SK-N-SH (cell line): ENCODE data around the gene PRDM8. TPM values are rescaled to one million over a fixed set of nuclear protein-coding genes. Genes with fewer than 3 reads are reported as not detected.

Source experiments
- CTCF ChIA-PET: fragments of 300-600, 350-600 bp; formaldehyde crosslinking; extraction: SDS; loops from one replicate; lab custom pipeline; 2021; lab: Yijun Ruan, JAX
- POLR2A ChIA-PET: fragments of 350-600 bp; sonication (Branson Sonifier 250); formaldehyde crosslinking; extraction: SDS; loops from one replicate; lab custom pipeline; 2020; ENCODE audit warnings: antibody characterized with exemption, inconsistent platforms; lab: Yijun Ruan, JAX
- DNase-seq: peaks from one replicate; pipeline ENCODE4 v3.0.0; 2012
- H2AFZ ChIP-seq: fragments of 200-600 bp; sonication (generic); 2 replicates; pipeline ENCODE4 v1.8.1; 2016; ENCODE audit warnings: antibody characterized with exemption, mild to moderate bottlenecking, low read depth
- H3F3A ChIP-seq: fragments of 200-600 bp; sonication (generic); replicated peaks from 2 replicates; pipeline ENCODE3; 2016; ENCODE audit warnings: antibody characterized with exemption, mild to moderate bottlenecking; ENCODE audit not compliant: insufficient read depth
- H3K27ac ChIP-seq, 2 experiments: fragments of 200-500 bp in 1 of 2; fragments of 200-600 bp in 1 of 2; sonication (Bioruptor generic) in 1 of 2; sonication (generic), shearing (Covaris generic) in 1 of 2; 2 replicates each; pipeline versions ENCODE4 v1.5.1 to v1.6.1; 2014 to 2016; ENCODE audit warnings: low read depth in 2 of 2, inconsistent platforms in 1 of 2, low read length in 1 of 2, mild to moderate bottlenecking in 1 of 2, mixed read lengths in 1 of 2
- H3K27me3 ChIP-seq: fragments of 200-600 bp; sonication (generic), shearing (Covaris generic); 2 replicates; pipeline ENCODE4 v1.6.1; 2016; ENCODE audit warnings: mixed run types; ENCODE audit not compliant: insufficient read depth
- H3K36me3 ChIP-seq, 2 experiments: fragments of 200-500 bp in 1 of 2; fragments of 200-600 bp in 1 of 2; sonication (Bioruptor generic) in 1 of 2; sonication (generic) in 1 of 2; replicated peaks in 1 of 2; 2 replicates each; pipeline versions ENCODE3 to v1.5.1; 2014 to 2016; ENCODE audit warnings: low read length in 1 of 2, mild to moderate bottlenecking in 1 of 2; ENCODE audit not compliant: insufficient read depth in 2 of 2, control insufficient read depth in 1 of 2
- H3K4me1 ChIP-seq, 2 experiments: fragments of 200-500 bp in 1 of 2; fragments of 200-600 bp in 1 of 2; sonication (Bioruptor generic) in 1 of 2; sonication (generic), shearing (Covaris generic) in 1 of 2; 2 replicates each; pipeline versions ENCODE4 v1.5.1 to v1.6.1; 2014 to 2016; ENCODE audit warnings: low read depth in 1 of 2, low read length in 1 of 2, mixed run types in 1 of 2; ENCODE audit not compliant: insufficient read depth in 2 of 2, control insufficient read depth in 1 of 2
- H3K4me2 ChIP-seq: fragments of 200-600 bp; sonication (generic), shearing (Covaris generic); 2 replicates; pipeline ENCODE4 v1.6.1; 2017; ENCODE audit warnings: mixed run types
- H3K4me3 ChIP-seq, 2 experiments: fragments of 200-500 bp in 1 of 2; fragments of 200-600 bp in 1 of 2; sonication (Bioruptor generic) in 1 of 2; sonication (generic), shearing (Covaris generic) in 1 of 2; 2 replicates each; pipeline versions ENCODE4 v1.5.1 to v1.8.1; 2014 to 2016; ENCODE audit warnings: low read depth in 2 of 2, inconsistent platforms in 1 of 2, low read length in 1 of 2, mild to moderate bottlenecking in 1 of 2, mixed read lengths in 1 of 2, moderate library complexity in 1 of 2
- H3K79me2 ChIP-seq: fragments of 200-600 bp; sonication (generic); 2 replicates; pipeline ENCODE4 v1.8.1; 2017; ENCODE audit warnings: mild to moderate bottlenecking; ENCODE audit not compliant: insufficient read depth
- H3K9ac ChIP-seq: fragments of 200-600 bp; sonication (generic); 2 replicates; pipeline ENCODE4 v1.6.1; 2017; ENCODE audit warnings: mixed run types
- H3K9me2 ChIP-seq: fragments of 200-600 bp; sonication (generic); 2 replicates; pipeline ENCODE4 v1.6.1; 2017; ENCODE audit warnings: mixed run types
- H3K9me3 ChIP-seq: fragments of 200-600 bp; sonication (generic); 2 replicates; pipeline ENCODE4 v1.6.1; 2017; ENCODE audit warnings: mixed run types, mild to moderate bottlenecking, moderate library complexity
- H4K20me1 ChIP-seq: fragments of 200-600 bp; sonication (generic); 2 replicates; pipeline ENCODE4 v1.6.1; 2017; ENCODE audit warnings: mild to moderate bottlenecking, mixed run types; ENCODE audit not compliant: insufficient read depth
- CTCF ChIP-seq: fragments of 200-600 bp; sonication (generic); IDR thresholded peaks from 2 replicates; pipeline ENCODE4 v1.6.1; 2017; ENCODE audit warnings: antibody characterized with exemption, mild to moderate bottlenecking, moderate library complexity
- ELF1 ChIP-seq: IDR thresholded peaks from 2 replicates; pipeline ENCODE4 v1.4.0; 2012
- FOSL2 ChIP-seq: IDR thresholded peaks from 2 replicates; pipeline ENCODE4 v1.4.0; 2012; ENCODE audit warnings: low read depth, mild to moderate bottlenecking, moderate library complexity, borderline replicate concordance
- FOXJ3 ChIP-seq: sonication (generic); formaldehyde crosslinking; IDR thresholded peaks from 2 replicates; pipeline ENCODE4 v1.5.1; 2020; ENCODE audit warnings: mild to moderate bottlenecking, missing genetic modification reagents
- GABPA ChIP-seq: IDR thresholded peaks from 2 replicates; pipeline ENCODE4 v1.4.0; 2012; ENCODE audit warnings: low read depth, mild to moderate bottlenecking
- IRF3 ChIP-seq: fragments of 150-350 bp; IDR thresholded peaks from 2 replicates; pipeline ENCODE4 v1.6.1; 2016; ENCODE audit warnings: mild to moderate bottlenecking, low read depth, low read length
- JUND ChIP-seq: IDR thresholded peaks from 2 replicates; pipeline ENCODE4 v1.4.0; 2012
- MAX ChIP-seq: IDR thresholded peaks from 2 replicates; pipeline ENCODE4 v1.4.0; 2012; ENCODE audit warnings: low read depth
- NFIC ChIP-seq: IDR thresholded peaks from 2 replicates; pipeline ENCODE4 v1.4.0; 2012; ENCODE audit warnings: borderline replicate concordance
- NRF1 ChIP-seq: IDR thresholded peaks from 2 replicates; pipeline ENCODE4 v1.6.1; 2012; ENCODE audit warnings: low read depth, mild to moderate bottlenecking, low read length
- POLR2AphosphoS5 ChIP-seq: IDR thresholded peaks from 2 replicates; pipeline ENCODE4 v1.6.1; 2012; ENCODE audit warnings: low read depth, low read length
- RAD21 ChIP-seq: IDR thresholded peaks from 2 replicates; pipeline ENCODE4 v1.6.1; 2012; ENCODE audit warnings: mild to moderate bottlenecking, low read length
- RCOR1 ChIP-seq: fragments of 150-350 bp; IDR thresholded peaks from 2 replicates; pipeline ENCODE4 v1.6.1; 2017; ENCODE audit warnings: antibody characterized with exemption, low read length
- REST ChIP-seq: IDR thresholded peaks from 2 replicates; pipeline ENCODE4 v1.6.1; 2012; ENCODE audit warnings: mild to moderate bottlenecking, low read depth, low read length, moderate library complexity
- RFX5 ChIP-seq: IDR thresholded peaks from 2 replicates; pipeline ENCODE4 v1.6.1; 2012; ENCODE audit warnings: mild to moderate bottlenecking, improper control_type of control experiment, low read length
- USF1 ChIP-seq: IDR thresholded peaks from 2 replicates; pipeline ENCODE4 v1.4.0; 2012; ENCODE audit warnings: low read depth, borderline replicate concordance
- WGBS: methylation state at CpG from one replicate; pipeline ENCODE4 v1.1.6; 2017; ENCODE audit warnings: low lambda C conversion rate; 5-methylcytosine and 5-hydroxymethylcytosine counted together
- polyA plus RNA-seq, 3 experiments: library from polyadenylated mRNA; depleted of rRNA; stranded (reverse); fragments of >200 nt; gene quantifications; 2 replicates each; pipeline ENCODE4 v1.2.3, GENCODE V29; 2012

PRDM8 gene
- polyA plus RNA-seq, 1 of the 3 experiments (the other 2 are of a cell fraction) = 3.5 TPM

GRCh38 chr4:80204433-80205011 lies 7.2 kb downstream of the PRDM8 start:
- H3K9ac ChIP-seq = no peak overlapping the region
- DNase-seq = no peak
- TF ChIP-seq USF1 (no peak), NFIC (no peak), FOSL2 (no peak), RAD21 (no peak), ELF1 (no peak), CTCF (no peak), IRF3 (no peak), MAX (no peak), RCOR1 (no peak), NRF1 (no peak), FOXJ3 (CRISPR knock-in tag) (no peak), POLR2AphosphoS5 (no peak), REST (no peak), GABPA (no peak), RFX5 (no peak), JUND (no peak)
- no peak overlapping the region for H3K27ac ChIP-seq
- H3K4me2 ChIP-seq = no peak overlapping the region
- H2AFZ ChIP-seq = no peak overlapping the region
- H4K20me1 ChIP-seq = no peaks in the 10 kb centered on the region
- no peak overlapping the region for H3K4me3 ChIP-seq
- WGBS = 93% methylated on average over 5 of the region's 5 CpGs
- POLR2A ChIA-PET = no interaction called here
- no peaks in the 10 kb centered on the region for H3F3A ChIP-seq
- CTCF ChIA-PET = interaction anchor here (1.0 kb wide), 1 partner anchor 1251 kb away, joined by 3 read pairs; no protein-coding TSS in a partner anchor
- H3K4me1 ChIP-seq = peaks cover 0 to 3% of the 10 kb centered on the region in 2 experiments; a peak in 1 of 4 replicates
- no peaks in the 10 kb centered on the region for H3K27me3 ChIP-seq
- no peaks in the 10 kb centered on the region for H3K9me3 ChIP-seq
- no peaks in the 10 kb centered on the region for H3K9me2 ChIP-seq
- peaks cover 0 to 3% of the 10 kb centered on the region in 2 experiments for H3K36me3 ChIP-seq
- H3K79me2 ChIP-seq = no peaks in the 10 kb centered on the region
